GM18870 (cell line): ENCODE results near the gene IRAK1.

Experiments
- ATAC-seq: cut with Tn5 transposase; IDR thresholded peaks from one replicate; pipeline ENCODE4 v1.9.1; 2021; ENCODE audit warnings: moderate library complexity; ENCODE audit not compliant: unreplicated experiment

The IRAK1 gene

DNA sequence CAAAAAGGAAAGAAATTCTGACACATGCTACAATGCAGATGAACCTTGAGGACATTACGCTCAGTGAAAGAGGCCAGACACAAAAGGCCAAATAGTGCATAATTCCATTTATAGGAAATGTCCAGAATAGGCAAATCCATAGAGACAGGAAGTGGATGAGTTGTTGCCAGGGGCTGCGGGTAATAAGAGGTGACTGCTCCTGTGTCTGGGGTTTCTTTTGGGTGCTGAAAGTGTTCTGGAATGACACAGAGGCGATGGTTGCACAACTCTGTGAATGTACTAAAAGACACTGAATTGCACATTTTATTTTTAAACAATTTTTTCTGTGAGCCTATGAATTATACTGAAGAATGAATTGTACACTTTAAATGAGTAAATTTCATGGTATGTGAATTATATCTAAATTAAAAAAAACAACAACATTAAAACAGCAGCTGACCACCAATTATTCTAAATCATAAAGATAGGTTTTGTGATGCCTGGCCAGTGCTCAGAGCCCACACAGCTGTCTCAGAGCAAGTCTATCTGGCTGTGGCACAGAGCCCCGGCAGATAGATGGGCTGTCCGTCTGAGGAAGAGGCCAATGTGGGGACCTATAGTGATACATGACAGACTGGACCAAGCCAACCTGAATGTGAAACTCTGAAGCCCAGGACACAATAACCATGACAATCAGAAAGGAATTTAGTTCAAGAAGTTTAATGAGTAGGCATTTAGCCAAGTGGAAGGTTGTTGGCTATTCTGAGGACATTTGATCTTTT is 23.5 kb upstream of the IRAK1 start:
- ATAC-seq, result no peak

GRCh38 chrX:154040863-154041262 is 21.2 kb upstream of the IRAK1 start:
- ATAC-seq, result no peak

DNA sequence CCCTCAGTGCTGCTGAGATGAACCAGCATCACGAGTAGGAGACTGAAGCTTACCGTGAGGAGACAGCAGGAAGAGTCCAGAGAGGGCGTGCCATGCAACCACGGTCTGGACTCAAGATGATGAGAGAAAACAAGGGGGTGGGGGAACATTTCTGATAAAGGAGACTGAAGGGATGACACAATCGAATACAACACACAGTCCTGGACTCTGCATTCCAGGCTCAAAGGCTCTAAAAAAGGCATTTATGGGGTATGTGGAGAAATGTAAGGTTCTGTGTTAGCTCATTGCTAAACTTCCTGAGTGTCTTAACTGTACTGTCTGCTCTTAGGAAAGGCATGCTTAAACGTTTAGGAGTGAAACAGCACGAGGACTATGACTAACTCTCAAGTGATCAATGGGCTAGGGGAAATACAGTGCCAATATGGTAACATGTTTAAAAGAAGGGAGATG is 20.6 kb upstream of the IRAK1 start:
- ATAC-seq, result no peak

- ATAC-seq, result no peak
Observed at GRCh38 chrX:154039577-154039976, 19.9 kb upstream of the IRAK1 start.

DNA sequence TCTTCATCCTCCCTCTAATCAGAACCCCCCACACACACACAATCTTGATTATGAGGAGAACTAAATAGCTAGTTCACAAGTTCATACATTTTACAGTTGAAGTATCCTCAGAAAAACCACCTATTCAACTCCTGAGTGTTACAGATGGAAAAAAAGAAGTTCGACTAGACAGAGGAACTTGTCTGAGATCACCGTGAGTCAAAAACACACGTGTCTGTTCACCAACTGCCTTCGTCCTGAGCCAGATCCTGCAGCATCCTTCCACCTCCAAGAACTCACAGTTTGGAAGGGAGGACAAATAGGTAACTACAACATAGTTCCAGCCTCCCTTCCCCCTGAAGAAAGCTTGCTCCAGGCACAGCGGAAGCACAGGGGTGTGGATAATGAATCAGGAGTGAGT is 19.0 kb upstream of the IRAK1 start:
- ATAC-seq, result no peak

DNA sequence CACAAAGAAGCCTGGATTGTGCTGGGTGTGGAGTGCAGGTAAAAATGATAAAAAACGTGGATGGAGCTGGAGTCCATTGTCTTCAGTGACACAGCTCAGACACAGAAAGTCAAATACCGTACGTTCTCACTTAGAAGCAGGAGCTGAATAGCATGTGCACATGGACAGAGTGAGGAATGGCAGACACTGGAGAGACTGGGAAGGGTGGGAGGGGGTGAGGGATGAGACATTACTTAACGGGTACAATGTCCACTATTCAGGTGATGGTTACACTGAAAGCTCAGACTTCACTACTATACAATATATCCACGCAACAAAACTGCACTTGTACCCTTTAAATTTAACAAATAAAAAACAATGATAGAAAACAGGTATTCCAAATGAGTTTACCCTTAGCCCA is 18.1 kb upstream of the IRAK1 start:
- no peak for ATAC-seq

GRCh38 chrX:154036513-154036912 is 16.8 kb upstream of the IRAK1 start:
- ATAC-seq, result no peak

GRCh38 chrX:154033848-154034247 is 14.1 kb upstream of the IRAK1 start:
- no peak for ATAC-seq

DNA sequence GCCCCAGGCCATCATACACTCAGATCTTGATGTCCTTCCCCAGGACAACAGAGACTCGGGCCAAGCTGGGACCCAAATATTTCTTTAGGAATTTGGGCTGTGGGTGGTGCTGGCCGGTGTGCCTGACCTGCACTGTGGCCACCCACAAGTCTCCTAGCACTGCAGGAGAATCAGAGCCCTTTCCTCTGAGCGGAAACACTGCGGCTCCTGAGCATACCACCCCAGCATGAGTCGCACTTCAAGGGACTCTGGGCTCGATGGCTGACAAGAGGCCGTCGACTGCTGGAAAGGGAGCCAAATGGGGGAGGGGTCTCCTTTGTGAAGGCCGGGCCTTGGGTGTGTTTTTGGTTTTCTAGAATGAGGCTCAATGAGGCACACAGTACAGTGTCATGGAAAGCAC is 13.0 kb upstream of the IRAK1 start:
- no peak for ATAC-seq

DNA sequence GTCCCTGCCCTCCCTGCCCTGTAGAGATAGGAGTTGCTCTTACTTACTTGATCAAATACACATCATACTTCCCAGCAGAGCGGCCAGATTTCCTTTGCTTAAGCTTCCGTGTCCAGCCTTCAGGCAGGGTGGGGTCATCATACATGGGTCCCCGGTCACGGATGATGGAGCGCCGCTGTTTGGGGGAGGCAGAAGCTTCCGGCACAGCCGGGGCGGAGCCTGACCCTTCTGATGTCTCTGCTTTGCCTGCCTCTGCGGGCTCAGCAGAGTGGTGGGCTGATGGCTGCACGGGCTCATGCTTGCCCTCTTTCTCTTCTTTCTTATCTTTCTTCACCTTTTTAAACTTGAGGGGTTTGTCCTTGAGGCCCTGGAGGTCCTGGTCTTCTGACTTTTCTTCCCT is 12.5 kb upstream of the IRAK1 start:
- ATAC-seq, result no peak

DNA sequence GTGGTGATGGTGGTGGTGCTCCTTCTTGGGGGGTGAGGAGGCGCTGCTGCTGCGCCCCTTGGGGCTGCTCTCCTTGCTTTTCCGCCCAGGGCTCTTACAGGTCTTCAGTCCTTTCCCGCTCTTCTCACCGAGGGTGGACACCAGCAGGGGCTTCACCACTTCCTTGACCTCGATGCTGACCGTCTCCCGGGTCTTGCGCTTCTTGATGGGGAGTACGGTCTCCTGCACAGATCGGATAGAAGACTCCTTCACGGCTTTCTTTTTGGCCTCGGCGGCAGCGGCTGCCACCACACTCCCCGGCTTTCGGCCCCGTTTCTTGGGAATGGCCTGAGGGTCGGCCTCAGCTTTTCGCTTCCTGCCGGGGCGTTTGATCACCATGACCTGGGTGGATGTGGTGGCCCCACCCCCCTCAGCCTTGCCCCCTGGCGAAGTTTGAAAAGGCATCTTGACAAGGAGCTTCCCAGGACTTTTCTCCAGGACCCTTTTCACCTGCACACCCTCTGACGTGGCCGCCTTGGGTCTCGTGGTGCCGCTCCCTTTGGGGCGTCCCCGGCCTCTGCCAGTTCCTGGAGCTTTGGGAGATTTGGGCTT is 11.1 kb upstream of the IRAK1 start:
- no peak for ATAC-seq

- ATAC-seq, result no peak
Observed at GRCh38 chrX:154030266-154030665, 10.6 kb upstream of the IRAK1 start.

DNA sequence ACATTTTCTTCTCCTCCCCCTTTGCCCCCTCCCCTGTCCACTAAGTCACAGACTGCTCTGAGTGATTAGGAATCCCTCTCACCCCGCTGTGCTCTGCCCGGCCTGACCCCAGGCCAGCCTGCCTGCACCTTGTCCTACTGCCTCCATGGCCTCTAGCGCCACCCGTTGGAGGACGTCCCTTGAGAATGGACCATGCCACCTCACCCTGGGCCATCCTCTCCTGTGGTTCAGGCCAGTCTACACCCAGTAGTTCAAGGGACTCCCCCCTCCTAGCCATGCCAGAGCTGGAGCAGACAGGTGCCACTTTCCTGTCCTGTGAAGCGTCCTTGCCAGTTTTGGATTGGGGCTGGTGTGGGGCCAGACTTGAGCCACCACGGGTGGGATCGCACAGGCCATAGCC is 9.7 kb upstream of the IRAK1 start:
- no peak for ATAC-seq

- ATAC-seq, result no peak
Observed at GRCh38 chrX:154028502-154029184, 8.9 kb upstream of the IRAK1 start.

DNA sequence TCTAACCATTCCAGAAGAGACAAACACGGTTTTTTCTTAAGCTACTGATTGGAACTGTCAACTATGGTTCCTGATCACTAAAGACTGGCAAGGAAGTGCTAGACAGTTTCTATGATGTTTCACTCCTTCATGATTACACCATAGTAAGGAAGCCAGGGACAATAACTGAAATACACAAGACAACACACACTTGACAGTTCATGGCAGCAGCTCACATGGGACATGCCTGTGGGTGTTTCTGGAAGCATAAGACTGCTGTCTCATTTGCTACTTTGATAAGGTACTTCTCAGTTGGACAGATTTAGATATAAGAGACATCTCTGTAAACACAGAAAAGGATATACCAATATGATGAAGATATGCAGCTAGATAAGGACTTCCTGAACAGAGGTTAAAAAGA is 8.3 kb upstream of the IRAK1 start:
- no peak for ATAC-seq

DNA sequence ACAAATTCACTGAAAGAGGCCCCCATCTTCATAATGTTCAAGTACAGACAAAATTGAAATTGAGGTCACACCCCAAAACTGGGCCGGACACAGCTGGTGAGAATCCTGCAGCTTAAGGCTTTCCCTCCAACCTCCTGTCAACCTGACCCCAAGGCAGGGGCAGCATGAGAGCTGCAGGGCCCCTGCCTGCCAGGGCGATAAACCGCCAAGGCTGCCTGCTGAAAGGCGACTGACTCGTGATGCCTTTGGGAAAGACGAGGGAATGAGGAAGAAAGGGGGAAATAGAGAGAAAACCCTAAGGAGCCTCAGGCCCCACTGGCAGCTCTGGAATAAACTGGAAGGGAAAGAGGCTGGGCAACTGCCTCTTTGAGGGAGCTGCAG is 7.3 kb upstream of the IRAK1 start:
- ATAC-seq, result no peak

DNA sequence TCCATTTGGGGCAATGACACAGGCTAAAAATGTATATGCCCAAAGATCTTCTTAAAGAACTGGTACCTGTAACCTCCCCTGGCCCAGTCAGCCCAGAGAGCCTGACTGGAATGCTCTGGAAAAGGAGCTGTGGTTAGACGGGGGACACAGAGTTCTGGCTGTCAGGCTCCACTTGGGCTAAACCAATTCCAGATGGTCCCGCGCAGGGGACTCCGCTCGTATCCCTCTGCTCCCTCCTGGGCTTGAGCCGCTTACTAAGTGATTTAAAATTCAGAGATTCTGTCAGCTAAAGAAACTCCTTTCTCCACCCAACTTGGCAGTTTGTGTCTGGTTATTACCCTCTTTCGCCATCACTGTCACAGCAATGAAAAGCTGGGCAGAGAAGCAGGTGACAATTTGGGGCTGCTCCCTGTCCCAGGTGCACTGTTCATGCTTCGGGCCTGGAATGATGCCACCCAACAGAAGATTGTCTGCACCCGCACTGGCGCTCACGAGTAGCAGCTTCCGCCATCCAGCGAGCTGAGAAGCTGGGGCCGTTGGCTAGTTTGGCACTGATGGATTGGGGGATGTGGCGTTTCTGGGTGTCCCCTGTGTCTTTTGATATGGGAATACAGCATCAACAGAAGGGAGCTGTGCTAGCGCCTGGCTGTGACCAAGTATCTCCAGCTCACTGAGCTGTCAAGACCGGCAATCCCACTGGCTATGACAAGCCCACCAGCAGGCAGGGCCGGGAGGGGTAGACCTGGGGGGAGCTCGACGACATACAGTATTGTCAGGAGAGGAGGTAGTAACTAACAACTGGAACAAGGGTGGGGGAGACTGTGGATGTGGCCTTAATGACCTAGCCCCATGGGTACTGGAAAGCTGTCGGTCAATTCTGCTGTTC is 6.7 kb upstream of the IRAK1 start:
- ATAC-seq, result no peak

- ATAC-seq, result no peak
Observed at GRCh38 chrX:154025230-154025629, 5.5 kb upstream of the IRAK1 start.

DNA sequence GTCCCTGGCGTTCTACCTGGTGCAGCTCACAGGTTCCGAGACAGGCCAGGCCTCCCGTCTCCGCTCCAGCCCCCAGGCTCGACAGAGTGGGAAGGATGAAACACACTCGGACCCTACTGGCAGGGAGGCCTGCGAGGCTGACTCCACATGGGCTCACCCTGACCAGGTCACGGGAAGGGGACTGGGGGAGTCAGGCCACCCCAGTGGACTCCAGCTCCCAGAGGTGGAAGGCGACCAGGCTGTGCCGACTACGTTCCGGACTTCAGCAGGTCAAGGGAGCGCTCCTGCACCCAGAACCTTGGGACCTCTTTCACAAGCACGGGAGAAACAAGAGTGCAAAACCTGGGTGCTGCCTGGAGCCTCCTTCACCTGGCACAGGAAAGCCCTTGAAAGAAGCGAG is 4.6 kb upstream of the IRAK1 start:
- ATAC-seq, result no peak

GRCh38 chrX:154023276-154024000 is 3.7 kb upstream of the IRAK1 start:
- ATAC-seq, result no peak

DNA sequence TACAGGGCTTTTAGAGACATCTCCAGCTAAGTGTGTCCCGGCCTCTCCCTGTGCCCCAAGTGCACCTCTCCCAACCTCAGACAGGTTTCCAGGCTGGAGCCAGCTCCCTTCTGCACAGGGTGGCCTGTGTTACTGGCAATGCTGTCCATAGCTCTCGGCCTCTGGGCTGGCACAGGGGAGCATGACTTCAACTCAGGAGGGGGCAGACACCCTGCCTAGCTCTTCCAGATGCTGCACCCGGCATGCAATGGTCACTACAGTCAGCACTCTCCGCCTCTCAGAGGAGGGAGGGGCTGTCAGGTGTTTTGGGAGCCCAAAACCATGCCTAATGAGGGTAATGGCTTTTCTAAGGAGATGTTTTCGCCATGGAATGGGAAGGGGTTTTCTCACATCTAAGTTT is 2.4 kb upstream of the IRAK1 start:
- no peak for ATAC-seq
